CD4-positive, alpha-beta T cell (primary cell): Measurements from ENCODE around the gene RAB39A. TPM values are rescaled to one million over a fixed set of nuclear protein-coding genes. Genes with fewer than 3 reads are reported as not detected.

Experiments
- ATAC-seq: fragments of 200-7000 bp; cut with Tn5 transposase; one replicate; pipeline ENCODE4 v1.10.0; 2022; ENCODE audit warnings: mild to moderate bottlenecking; ENCODE audit not compliant: poor library complexity
- CTCF ChIA-PET: fragments of 350-600 bp; sonication (Branson Sonifier 250); formaldehyde crosslinking; loops from one replicate; lab custom pipeline; 2021; ENCODE audit warnings: antibody characterized with exemption, inconsistent platforms; lab: Charles Lee
- POLR2A ChIA-PET: fragments of 350-600 bp; sonication (Branson Sonifier 250); formaldehyde crosslinking; loops from one replicate; lab custom pipeline; 2021; ENCODE audit warnings: antibody characterized with exemption, inconsistent platforms; lab: Charles Lee
- DNase-seq, 14 experiments: peaks; one replicate each; pipeline ENCODE4 v3.0.0-alpha.2; 2013 to 2020; ENCODE audit warnings: mixed read lengths in 2 of 14
- H3K27ac ChIP-seq, 2 donors: one replicate each; pipeline versions ENCODE4 v1.5.1 to v1.7.0; 2013; ENCODE audit warnings: low read length in 2 of 2, low read depth in 1 of 2, mild to moderate bottlenecking in 1 of 2
- H3K27me3 ChIP-seq, 2 experiments: 1 replicate in 1 of 2; 2 replicates in 1 of 2; pipeline versions ENCODE4 v1.6.1 to v1.7.0; 2013; ENCODE audit warnings: low read length in 2 of 2, control low read depth in 1 of 2, mild to moderate bottlenecking in 1 of 2, moderate library complexity in 1 of 2; ENCODE audit not compliant: insufficient read depth in 2 of 2, control insufficient read depth in 1 of 2
- H3K36me3 ChIP-seq: one replicate; pipeline ENCODE4 v1.6.1; 2013; ENCODE audit warnings: low read length, control low read depth; ENCODE audit not compliant: insufficient read depth
- H3K4me1 ChIP-seq: one replicate; pipeline ENCODE4 v1.6.1; 2013; ENCODE audit warnings: low read length, control low read depth; ENCODE audit not compliant: insufficient read depth
- H3K4me3 ChIP-seq: one replicate; pipeline ENCODE4 v1.5.1; 2013; ENCODE audit warnings: mild to moderate bottlenecking, low read length, moderate library complexity
- H3K9me3 ChIP-seq, 2 experiments: 1 replicate in 1 of 2; 2 replicates in 1 of 2; pipeline versions ENCODE4 v1.6.1 to v1.7.0; 2013; ENCODE audit warnings: low read length in 2 of 2, mild to moderate bottlenecking in 2 of 2, control low read depth in 1 of 2, moderate library complexity in 1 of 2; ENCODE audit not compliant: control insufficient read depth in 1 of 2, insufficient read depth in 1 of 2
- H3K27ac Mint-ChIP-seq: one replicate; pipeline ENCODE4 v1.8.0; 2020; ENCODE audit warnings: mixed read lengths
- H3K27me3 Mint-ChIP-seq: one replicate; pipeline ENCODE4 v1.8.0; 2021; ENCODE audit warnings: mixed read lengths
- H3K36me3 Mint-ChIP-seq: one replicate; pipeline ENCODE4 v1.8.0; 2021; ENCODE audit warnings: low read depth, mixed read lengths
- H3K4me1 Mint-ChIP-seq: one replicate; pipeline ENCODE4 v1.8.0; 2021; ENCODE audit warnings: low read depth, mixed read lengths
- H3K4me3 Mint-ChIP-seq: one replicate; pipeline ENCODE4 v1.8.0; 2020; ENCODE audit warnings: mild to moderate bottlenecking, mixed read lengths
- H3K9me3 Mint-ChIP-seq: one replicate; pipeline ENCODE4 v1.8.0; 2020; ENCODE audit warnings: mixed read lengths
- intact Hi-C, 2 experiments: fragments of 100-400 bp; cut with DNase I in 1 of 2; cut with micrococcal nuclease in 1 of 2; formaldehyde crosslinking; loops; one replicate each; pipeline versions ENCODE4 v1.15.1 to v1.9.0; 2023 to 2025; cut with DNase I, micrococcal nuclease
- total RNA-seq, 174 experiments: library from RNA in 2 of 174; stranded (reverse) in 2 of 174; gene quantifications; one replicate each; pipeline ENCODE4 v1.2.3 and lab custom pipeline; 2021 to 2026
- TF ChIP-seq, protein P1 (sequence below): fragments of 200-600 bp; IDR thresholded peaks from one replicate; pipeline ENCODE4 v1.8.0; 2022; ENCODE audit warnings: antibody characterized with exemption, mild to moderate bottlenecking

Gene RAB39A
- total RNA-seq, 2 experiments from 2014 or later, result not detected

DNA sequence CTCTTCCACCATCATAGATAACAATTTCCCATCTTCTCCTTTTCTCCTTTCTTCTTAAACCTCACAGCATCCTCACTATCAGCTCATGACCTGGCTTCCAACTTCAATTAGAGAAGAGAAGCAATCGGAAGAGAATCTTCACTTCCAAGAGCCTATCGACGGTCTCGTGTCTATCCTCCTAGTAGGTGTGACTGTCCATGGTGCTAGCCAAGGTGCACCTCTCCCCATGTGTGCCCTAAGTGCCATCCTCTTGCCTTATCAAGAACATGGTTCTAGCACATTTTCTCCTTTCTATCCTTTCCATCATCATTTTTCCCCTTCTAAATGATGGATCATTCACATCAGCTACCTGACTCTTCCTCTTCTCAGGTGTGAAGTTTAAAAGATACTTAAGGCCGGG is 75.4 kb downstream of the RAB39A start:
- ATAC-seq, result no peak
- Mint-ChIP-seq H3K27me3 (peaks cover 5% of the 10 kb centered on the region), H3K36me3 (peaks cover 2% of the 10 kb centered on the region), H3K9me3 (no peaks in the 10 kb centered on the region), H3K4me3 (no peak overlapping the region), H3K4me1 (peaks cover 7% of the 10 kb centered on the region), H3K27ac (no peak overlapping the region)
- POLR2A ChIA-PET, result no interaction called here
- intact Hi-C loops, result no loop called here
- H3K36me3 ChIP-seq, result no peaks in the 10 kb centered on the region
- H3K27ac ChIP-seq, result no peak overlapping the region
- peaks cover 5% of the 10 kb centered on the region for H3K4me1 ChIP-seq
- H3K4me3 ChIP-seq, result no peak overlapping the region
- TF ChIP-seq, protein P1, sequence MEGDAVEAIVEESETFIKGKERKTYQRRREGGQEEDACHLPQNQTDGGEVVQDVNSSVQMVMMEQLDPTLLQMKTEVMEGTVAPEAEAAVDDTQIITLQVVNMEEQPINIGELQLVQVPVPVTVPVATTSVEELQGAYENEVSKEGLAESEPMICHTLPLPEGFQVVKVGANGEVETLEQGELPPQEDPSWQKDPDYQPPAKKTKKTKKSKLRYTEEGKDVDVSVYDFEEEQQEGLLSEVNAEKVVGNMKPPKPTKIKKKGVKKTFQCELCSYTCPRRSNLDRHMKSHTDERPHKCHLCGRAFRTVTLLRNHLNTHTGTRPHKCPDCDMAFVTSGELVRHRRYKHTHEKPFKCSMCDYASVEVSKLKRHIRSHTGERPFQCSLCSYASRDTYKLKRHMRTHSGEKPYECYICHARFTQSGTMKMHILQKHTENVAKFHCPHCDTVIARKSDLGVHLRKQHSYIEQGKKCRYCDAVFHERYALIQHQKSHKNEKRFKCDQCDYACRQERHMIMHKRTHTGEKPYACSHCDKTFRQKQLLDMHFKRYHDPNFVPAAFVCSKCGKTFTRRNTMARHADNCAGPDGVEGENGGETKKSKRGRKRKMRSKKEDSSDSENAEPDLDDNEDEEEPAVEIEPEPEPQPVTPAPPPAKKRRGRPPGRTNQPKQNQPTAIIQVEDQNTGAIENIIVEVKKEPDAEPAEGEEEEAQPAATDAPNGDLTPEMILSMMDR, result no peak
- H3K9me3 ChIP-seq, result no peaks in the 10 kb centered on the region
- no peak for DNase-seq
- no peaks in the 10 kb centered on the region for H3K27me3 ChIP-seq
- CTCF ChIA-PET, result no interaction called here

DNA sequence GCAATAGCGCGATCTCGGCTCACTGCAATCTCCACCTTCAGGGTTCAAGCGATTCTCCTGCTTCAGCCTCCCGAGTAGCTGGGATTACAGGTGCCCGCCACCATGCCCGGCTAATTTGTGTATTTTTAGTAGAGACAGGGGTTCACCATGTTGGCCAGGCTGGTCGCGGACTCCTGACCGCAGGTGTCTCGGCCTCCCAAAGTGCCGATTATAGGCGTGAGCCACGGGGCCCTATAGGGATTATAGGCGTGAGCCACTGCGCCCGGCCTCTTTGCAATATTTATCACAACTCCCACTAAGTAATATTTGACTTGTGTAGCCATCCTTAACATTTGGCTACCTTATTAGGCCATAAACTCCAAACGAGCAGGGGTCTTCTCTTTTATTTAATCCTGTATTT is 79.6 kb downstream of the RAB39A start:
- Mint-ChIP-seq H3K4me1 (peaks cover 16% of the 10 kb centered on the region), H3K27ac (peak overlapping the region; percentile 93), H3K9me3 (no peaks in the 10 kb centered on the region), H3K36me3 (peaks cover 24% of the 10 kb centered on the region), H3K4me3 (peak overlapping the region; percentile 99), H3K27me3 (no peaks in the 10 kb centered on the region)
- H3K27me3 ChIP-seq, result no peaks in the 10 kb centered on the region
- H3K4me1 ChIP-seq, result peaks cover 15% of the 10 kb centered on the region
- no peaks in the 10 kb centered on the region for H3K36me3 ChIP-seq
- DNase-seq, result peak in 1 of 14 experiments; percentile 21
- ChIA-PET POLR2A (interaction anchor here (2.3 kb wide), 1 partner anchor 550 kb away, joined by 10 read pairs; the partner anchor contains the start of gene CWF19L2), CTCF (interaction anchor here (1.8 to 2.1 kb wide), 2 partner anchors 11 to 550 kb away, joined by 6 read pairs; partner anchors contain the start of gene CWF19L2)
- H3K4me3 ChIP-seq, result no peak overlapping the region
- TF ChIP-seq, protein P1, result no peak
- intact Hi-C loops, result loop anchor here (2.0 to 5.0 kb wide), 4 partner anchors 441 to 641 kb away; partner anchors contain the start of genes ALKBH8 (in 1 of the 2) and C11orf65 (in 1 of the 2)
- H3K27ac ChIP-seq, result no peak overlapping the region
- H3K9me3 ChIP-seq, result no peaks in the 10 kb centered on the region
- no peak for ATAC-seq

DNA sequence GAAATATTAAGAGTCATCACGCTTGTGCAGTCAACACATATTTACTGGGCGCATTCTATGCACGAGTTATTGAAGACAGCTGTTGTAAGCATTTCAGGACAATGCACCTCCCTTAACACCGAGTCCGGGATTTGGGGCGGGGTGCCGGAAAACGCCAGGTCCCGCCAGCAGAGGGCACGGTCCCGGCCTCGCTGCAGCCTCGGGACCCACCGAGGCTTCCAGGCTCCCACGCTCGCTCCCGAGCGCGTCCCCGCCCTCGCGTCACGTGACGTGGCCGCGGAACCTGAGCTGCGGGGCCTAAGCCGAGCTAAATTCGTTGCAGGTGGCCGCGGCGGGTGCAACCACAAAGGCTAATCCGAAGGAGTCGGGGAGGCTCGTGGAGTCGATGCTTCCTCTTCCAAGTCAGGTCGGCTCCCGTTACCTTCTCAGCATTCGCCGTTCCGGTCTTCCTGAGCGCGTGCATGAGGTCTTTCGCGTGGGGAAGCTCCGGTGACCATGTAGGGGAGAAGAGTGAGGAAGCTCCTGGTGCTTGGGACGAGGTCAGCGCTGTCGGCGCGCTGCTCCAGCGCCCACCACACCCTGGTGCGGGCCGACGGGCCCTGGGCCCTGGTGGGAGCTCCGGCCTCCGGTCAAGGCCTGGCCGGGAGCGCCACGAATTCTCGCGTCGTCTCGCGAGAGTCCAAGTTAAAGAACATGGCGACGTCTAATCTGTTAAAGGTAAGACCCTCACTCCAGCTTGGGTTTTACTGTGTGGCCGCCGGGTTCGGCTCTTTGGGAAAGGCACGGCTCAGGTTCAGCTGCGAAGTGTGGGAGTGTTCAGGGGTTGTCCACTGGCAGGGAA is 80.6 kb downstream of the RAB39A start, which contains the start of gene CUL5:
TSS of gene CUL5 (plus strand) at position 243 of the 841 bp plus-strand sequence. CDS start at position 694, 451 bp downstream.
- POLR2A ChIA-PET, result interaction anchor here (0.6 to 2.3 kb wide), 11 partner anchors 38 to 865 kb away, joined by 3 to 12 read pairs (median 4); partner anchors contain the start of genes ACAT1, ATM, CWF19L2 and DDX10

More for the DNA sequence above, 80.6 kb downstream of the RAB39A start, which contains the start of gene CUL5:
- Mint-ChIP-seq H3K27me3 (no peaks in the 10 kb centered on the region), H3K36me3 (peaks cover 24% of the 10 kb centered on the region), H3K4me3 (peak within 1 kb of the TSS; percentile 99), H3K27ac (peak within 1 kb of the TSS; percentile 93), H3K9me3 (no peaks in the 10 kb centered on the region), H3K4me1 (peaks cover 16% of the 10 kb centered on the region)
- peaks cover 15% of the 10 kb centered on the region for H3K4me1 ChIP-seq
- H3K27ac ChIP-seq, result peak within 1 kb of the TSS; percentile 91 to 94
- H3K27me3 ChIP-seq, result no peaks in the 10 kb centered on the region
- CTCF ChIA-PET, result interaction anchor here (0.6 to 2.5 kb wide), 17 partner anchors 9 to 657 kb away, joined by 3 to 15 read pairs (median 4); partner anchors contain the start of genes ACAT1, CWF19L2, DDX10 and EXPH5
- peak within 1 kb of the TSS; percentile 89 for H3K4me3 ChIP-seq
- DNase-seq, result peak; percentile 76 to 95 (median 86)
- H3K36me3 ChIP-seq, result no peaks in the 10 kb centered on the region
- peak; percentile 86 for ATAC-seq
- no peaks in the 10 kb centered on the region for H3K9me3 ChIP-seq
- intact Hi-C loops, result loop anchor here (2.0 to 5.0 kb wide), 4 partner anchors 442 to 640 kb away; partner anchors contain the start of genes ALKBH8 (in 1 of the 2) and C11orf65 (in 1 of the 2)
- TF ChIP-seq, protein P1, result peak; percentile 86
